Activated CD4-positive, alpha-beta T cell treated with anti-CD3 and anti-CD28 coated beads for 36 hours (primary cell): ENCODE results near the gene E2F8. TPM values are rescaled to one million over a fixed set of nuclear protein-coding genes. Genes with fewer than 3 reads are reported as not detected.

Experiments used
- ATAC-seq: fragments of 200-7000 bp; cut with Tn5 transposase; one replicate; pipeline ENCODE4 v1.10.0; 2021; ENCODE audit warnings: mild to moderate bottlenecking, moderate library complexity
- CTCF ChIA-PET: fragments of 350-600 bp; sonication (Branson Sonifier 250); formaldehyde crosslinking; loops from one replicate; lab custom pipeline; 2021; ENCODE audit warnings: antibody characterized with exemption; lab: Charles Lee
- POLR2A ChIA-PET: fragments of 350-600 bp; sonication (Branson Sonifier 250); formaldehyde crosslinking; loops from one replicate; lab custom pipeline; 2021; ENCODE audit warnings: antibody characterized with exemption, inconsistent platforms; lab: Charles Lee
- DNase-seq: peaks from one replicate; pipeline ENCODE4 v3.0.0-alpha.2; 2020
- H3K27ac Mint-ChIP-seq: one replicate; pipeline ENCODE4 v1.8.0; 2021; ENCODE audit warnings: mixed read lengths
- H3K27me3 Mint-ChIP-seq: one replicate; pipeline ENCODE4 v1.8.0; 2021; ENCODE audit warnings: mixed read lengths
- H3K36me3 Mint-ChIP-seq: one replicate; pipeline ENCODE4 v1.8.0; 2021; ENCODE audit warnings: low read depth, mixed read lengths
- H3K4me1 Mint-ChIP-seq: one replicate; pipeline ENCODE4 v1.8.0; 2021; ENCODE audit warnings: mixed read lengths
- H3K4me3 Mint-ChIP-seq: one replicate; pipeline ENCODE4 v1.8.0; 2021; ENCODE audit warnings: mild to moderate bottlenecking, moderate library complexity, mixed read lengths
- H3K9me3 Mint-ChIP-seq: one replicate; pipeline ENCODE4 v1.8.0; 2021; ENCODE audit warnings: low read depth, mixed read lengths
- intact Hi-C, 2 experiments: fragments of 100-400 bp; cut with DNase I in 1 of 2; cut with micrococcal nuclease in 1 of 2; formaldehyde crosslinking; loops; one replicate each; pipeline versions ENCODE4 v1.14.2 to v1.15.1; 2022 to 2024; cut with DNase I, micrococcal nuclease
- total RNA-seq, 2 experiments: library from RNA; stranded (reverse); gene quantifications; one replicate each; pipeline ENCODE4 v1.2.3, GENCODE V29; 2021

The E2F8 gene
- 10 to 100 TPM; 18.0 to 22.2 TPM for total RNA-seq

- POLR2A ChIA-PET, result no interaction called here
- H3K27me3 Mint-ChIP-seq, result peaks cover 31% of the 10 kb centered on the region
Observed at GRCh38 chr11:19240420-19241259, at the start of gene E2F8. Gene E2F8, minus strand, starts transcription at chr11:19240945. Its CDS starts 824 bp downstream, at chr11:19240121.

GRCh38 chr11:19290356-19290755 lies 49.6 kb upstream of the E2F8 start:
- Mint-ChIP-seq H3K4me3 (no peak overlapping the region), H3K9me3 (no peaks in the 10 kb centered on the region), H3K27ac (no peak overlapping the region), H3K36me3 (no peaks in the 10 kb centered on the region), H3K27me3 (peaks cover 6% of the 10 kb centered on the region), H3K4me1 (no peaks in the 10 kb centered on the region)
- POLR2A ChIA-PET, result no interaction called here
- CTCF ChIA-PET, result no interaction called here
- intact Hi-C loops, result no loop called here
- DNase-seq, result no peak
- ATAC-seq, result no peak

More at GRCh38 chr11:19240420-19241259, at the start of gene E2F8:
- H3K27ac Mint-ChIP-seq, result peak within 1 kb of the TSS; percentile 60
- CTCF ChIA-PET, result interaction anchor here (0.6 to 0.7 kb wide), 2 partner anchors 136 to 1113 kb away, joined by 3 read pairs; no protein-coding TSS in a partner anchor
- intact Hi-C loops, result loop anchor here (1.0 to 10.0 kb wide), 14 partner anchors 123 to 1228 kb away; partner anchors contain the start of genes ZDHHC13 (in 2 of the 2), GTF2H1 (in 1 of the 2), HPS5 (in 1 of the 2) and LDHA (in 1 of the 2)
- ATAC-seq, result peak; percentile 82
- H3K4me1 Mint-ChIP-seq, result peaks cover 14% of the 10 kb centered on the region
- peak within 1 kb of the TSS; percentile 89 for H3K4me3 Mint-ChIP-seq
- H3K36me3 Mint-ChIP-seq, result peaks cover 36% of the 10 kb centered on the region
- no peaks in the 10 kb centered on the region for H3K9me3 Mint-ChIP-seq
- DNase-seq, result peak; percentile 94

- CTCF ChIA-PET, result interaction anchor here (1.2 kb wide), 1 partner anchor 211 kb away, joined by 3 read pairs; no protein-coding TSS in a partner anchor
- no peak for ATAC-seq
- Mint-ChIP-seq H3K4me3 (no peak overlapping the region), H3K4me1 (no peaks in the 10 kb centered on the region), H3K9me3 (no peaks in the 10 kb centered on the region), H3K36me3 (no peaks in the 10 kb centered on the region), H3K27me3 (peaks cover 5% of the 10 kb centered on the region), H3K27ac (no peak overlapping the region)
- POLR2A ChIA-PET, result no interaction called here
- intact Hi-C loops, result no loop called here
- no peak for DNase-seq
Observed at GRCh38 chr11:19288256-19288655, 47.5 kb upstream of the E2F8 start.

GRCh38 chr11:19286411-19286810 lies 45.7 kb upstream of the E2F8 start:
- peaks cover 5% of the 10 kb centered on the region for H3K27me3 Mint-ChIP-seq
- ChIA-PET POLR2A (no interaction called here), CTCF (interaction anchor here (1.0 to 1.1 kb wide), 2 partner anchors 144 to 267 kb away, joined by 3 to 4 read pairs; no protein-coding TSS in a partner anchor)
- ATAC-seq (no peak), DNase-seq (no peak)
- H3K4me1 Mint-ChIP-seq, result no peaks in the 10 kb centered on the region
- H3K9me3 Mint-ChIP-seq, result no peaks in the 10 kb centered on the region
- no peak overlapping the region for H3K27ac Mint-ChIP-seq
- no peak overlapping the region for H3K4me3 Mint-ChIP-seq
- no peaks in the 10 kb centered on the region for H3K36me3 Mint-ChIP-seq
- intact Hi-C loops, result no loop called here

- ChIA-PET POLR2A (interaction anchor here (0.7 kb wide), 1 partner anchor 83 kb away, joined by 6 read pairs; the partner anchor contains the start of gene CSRP3), CTCF (no interaction called here)
- Mint-ChIP-seq H3K4me3 (no peak overlapping the region), H3K9me3 (no peaks in the 10 kb centered on the region), H3K27me3 (peaks cover 5% of the 10 kb centered on the region), H3K36me3 (no peaks in the 10 kb centered on the region), H3K27ac (no peak overlapping the region), H3K4me1 (no peaks in the 10 kb centered on the region)
- intact Hi-C loops, result no loop called here
- no peak for DNase-seq
- no peak for ATAC-seq
Observed at GRCh38 chr11:19284881-19285280, 44.1 kb upstream of the E2F8 start.

GRCh38 chr11:19283991-19284390 lies 43.2 kb upstream of the E2F8 start:
- CTCF ChIA-PET, result interaction anchor here (0.6 to 1.4 kb wide), 2 partner anchors 24 to 91 kb away, joined by 3 read pairs; no protein-coding TSS in a partner anchor
- no peak overlapping the region for H3K4me3 Mint-ChIP-seq
- no peaks in the 10 kb centered on the region for H3K4me1 Mint-ChIP-seq
- H3K27me3 Mint-ChIP-seq, result no peaks in the 10 kb centered on the region
- POLR2A ChIA-PET, result interaction anchor here (0.7 kb wide), 1 partner anchor 82 kb away, joined by 6 read pairs; the partner anchor contains the start of gene CSRP3
- DNase-seq (no peak), ATAC-seq (no peak)
- H3K27ac Mint-ChIP-seq, result no peak overlapping the region
- no peaks in the 10 kb centered on the region for H3K36me3 Mint-ChIP-seq
- intact Hi-C loops, result no loop called here
- H3K9me3 Mint-ChIP-seq, result no peaks in the 10 kb centered on the region

- POLR2A ChIA-PET, result no interaction called here
- DNase-seq, result no peak
- H3K27me3 Mint-ChIP-seq, result no peaks in the 10 kb centered on the region
- no peaks in the 10 kb centered on the region for H3K4me1 Mint-ChIP-seq
- H3K27ac Mint-ChIP-seq, result no peak overlapping the region
- intact Hi-C loops, result no loop called here
- H3K9me3 Mint-ChIP-seq, result no peaks in the 10 kb centered on the region
- ATAC-seq, result no peak
- CTCF ChIA-PET, result interaction anchor here (0.6 kb wide), 1 partner anchor 216 kb away, joined by 3 read pairs; no protein-coding TSS in a partner anchor
- no peaks in the 10 kb centered on the region for H3K36me3 Mint-ChIP-seq
- H3K4me3 Mint-ChIP-seq, result no peak overlapping the region
Observed at GRCh38 chr11:19281555-19281954, 40.8 kb upstream of the E2F8 start.

- no peak for ATAC-seq
- no peak overlapping the region for H3K27ac Mint-ChIP-seq
- POLR2A ChIA-PET, result no interaction called here
- CTCF ChIA-PET, result no interaction called here
- no peak overlapping the region for H3K4me3 Mint-ChIP-seq
- no peaks in the 10 kb centered on the region for H3K36me3 Mint-ChIP-seq
- H3K27me3 Mint-ChIP-seq, result no peaks in the 10 kb centered on the region
- intact Hi-C loops, result no loop called here
- no peaks in the 10 kb centered on the region for H3K9me3 Mint-ChIP-seq
- DNase-seq, result no peak
- no peaks in the 10 kb centered on the region for H3K4me1 Mint-ChIP-seq
Observed at GRCh38 chr11:19281041-19281440, 40.3 kb upstream of the E2F8 start.

GRCh38 chr11:19279451-19279850 lies 38.7 kb upstream of the E2F8 start:
- ChIA-PET CTCF (no interaction called here), POLR2A (no interaction called here)
- DNase-seq, result no peak
- Mint-ChIP-seq H3K4me1 (no peaks in the 10 kb centered on the region), H3K27ac (no peak overlapping the region), H3K27me3 (peaks cover 2% of the 10 kb centered on the region), H3K9me3 (no peaks in the 10 kb centered on the region), H3K4me3 (no peak overlapping the region), H3K36me3 (no peaks in the 10 kb centered on the region)
- no peak for ATAC-seq
- intact Hi-C loops, result no loop called here

- H3K27me3 Mint-ChIP-seq, result peaks cover 2% of the 10 kb centered on the region
- intact Hi-C loops, result no loop called here
- ChIA-PET CTCF (interaction anchor here (0.6 to 0.9 kb wide), 4 partner anchors 62 to 578 kb away, joined by 3 read pairs; no protein-coding TSS in a partner anchor), POLR2A (no interaction called here)
- no peaks in the 10 kb centered on the region for H3K9me3 Mint-ChIP-seq
- H3K36me3 Mint-ChIP-seq, result no peaks in the 10 kb centered on the region
- no peak overlapping the region for H3K27ac Mint-ChIP-seq
- H3K4me3 Mint-ChIP-seq, result no peak overlapping the region
- H3K4me1 Mint-ChIP-seq, result no peaks in the 10 kb centered on the region
- no peak for ATAC-seq
- peak; percentile 6 for DNase-seq
Observed at GRCh38 chr11:19276859-19277808, 36.4 kb upstream of the E2F8 start.

- ATAC-seq (no peak), DNase-seq (no peak)
- CTCF ChIA-PET, result interaction anchor here (0.9 kb wide), 1 partner anchor 284 kb away, joined by 3 read pairs; no protein-coding TSS in a partner anchor
- H3K27ac Mint-ChIP-seq, result no peak overlapping the region
- no peaks in the 10 kb centered on the region for H3K9me3 Mint-ChIP-seq
- intact Hi-C loops, result no loop called here
- peaks cover 15% of the 10 kb centered on the region for H3K27me3 Mint-ChIP-seq
- POLR2A ChIA-PET, result no interaction called here
- no peaks in the 10 kb centered on the region for H3K36me3 Mint-ChIP-seq
- H3K4me3 Mint-ChIP-seq, result no peak overlapping the region
- H3K4me1 Mint-ChIP-seq, result no peaks in the 10 kb centered on the region
Observed at GRCh38 chr11:19275496-19275895, 34.8 kb upstream of the E2F8 start.
